ENCODE data around the gene MAGI1.
"Not testable (repeated sequence)": the region's sequence is repeated elsewhere in the genome, so short reads cannot be mapped to it uniquely, and the experiment has no call there.

MAGI1 gene

GRCh38 chr3:65899226-65899625, 139.5 kb downstream of the MAGI1 start:
- DNase-seq: no peak

GRCh38 chr3:65897766-65898165, 141.0 kb downstream of the MAGI1 start:
- no peak for DNase-seq

GRCh38 chr3:65896321-65896720, 142.4 kb downstream of the MAGI1 start:
- DNase-seq: no peak

GRCh38 chr3:65894679-65895453, 143.9 kb downstream of the MAGI1 start:
- DNase-seq: no peak

DNA sequence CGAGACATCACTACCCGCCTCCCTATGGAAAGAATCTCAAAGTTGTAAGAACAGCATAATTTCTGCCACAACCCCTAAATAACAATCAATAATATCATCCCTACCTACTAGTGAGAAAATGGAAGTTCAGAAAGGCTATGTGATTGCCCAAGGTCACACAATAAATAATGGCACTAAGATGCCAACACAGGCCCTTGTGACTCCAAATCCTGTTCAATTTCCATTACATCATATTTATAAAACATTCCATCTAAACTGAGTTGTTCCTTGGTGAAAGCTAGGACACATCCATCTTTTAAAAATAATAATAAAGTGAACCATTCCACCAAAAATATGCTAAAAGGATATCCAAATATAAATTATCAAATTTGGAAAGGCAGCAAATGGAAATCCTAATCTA, 144.6 kb downstream of the MAGI1 start:
- DNase-seq: no peak

DNA sequence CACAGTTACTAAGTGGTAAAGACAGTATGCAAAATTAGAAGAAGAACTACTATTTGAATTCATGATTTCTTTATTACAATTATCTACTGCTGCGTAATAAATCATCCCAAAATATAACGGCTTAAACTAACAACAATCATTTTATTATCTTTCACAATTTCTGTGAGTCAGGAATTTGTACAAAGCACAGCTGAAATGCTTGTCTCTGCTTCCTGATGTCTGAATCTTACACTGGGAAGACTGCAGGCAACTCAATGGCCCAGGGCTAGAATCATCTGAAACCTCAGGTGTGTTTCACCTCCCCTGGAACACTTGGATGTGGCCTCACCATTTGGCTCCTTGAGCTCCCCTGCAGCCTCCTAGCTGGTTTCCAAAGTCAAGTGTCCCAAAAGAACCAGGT, 145.1 kb downstream of the MAGI1 start:
- no peak for DNase-seq

DNA sequence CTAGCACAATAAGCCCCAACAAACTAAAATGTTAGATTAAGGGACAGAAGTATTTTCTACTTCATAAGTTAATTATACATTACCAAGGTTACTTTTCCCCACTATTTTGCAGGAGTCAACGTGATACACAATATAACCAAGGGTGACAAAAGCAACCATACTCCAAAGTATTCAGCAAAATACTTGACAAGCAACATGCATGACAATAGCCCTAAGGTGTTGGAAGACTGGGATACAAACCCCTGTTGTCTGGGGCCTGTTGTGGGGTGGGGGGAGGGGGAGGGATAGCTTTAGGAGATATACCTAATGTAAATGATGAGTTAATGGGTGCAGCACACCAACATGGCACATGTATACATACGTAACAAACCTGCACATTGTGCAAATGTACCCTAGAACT, 147.2 kb downstream of the MAGI1 start:
- not testable (repeated sequence) for DNase-seq

GRCh38 chr3:65890328-65890727, 148.4 kb downstream of the MAGI1 start:
- no peak for DNase-seq

- no peak for DNase-seq
Observed at GRCh38 chr3:65889707-65890099, 149.0 kb downstream of the MAGI1 start.

DNA sequence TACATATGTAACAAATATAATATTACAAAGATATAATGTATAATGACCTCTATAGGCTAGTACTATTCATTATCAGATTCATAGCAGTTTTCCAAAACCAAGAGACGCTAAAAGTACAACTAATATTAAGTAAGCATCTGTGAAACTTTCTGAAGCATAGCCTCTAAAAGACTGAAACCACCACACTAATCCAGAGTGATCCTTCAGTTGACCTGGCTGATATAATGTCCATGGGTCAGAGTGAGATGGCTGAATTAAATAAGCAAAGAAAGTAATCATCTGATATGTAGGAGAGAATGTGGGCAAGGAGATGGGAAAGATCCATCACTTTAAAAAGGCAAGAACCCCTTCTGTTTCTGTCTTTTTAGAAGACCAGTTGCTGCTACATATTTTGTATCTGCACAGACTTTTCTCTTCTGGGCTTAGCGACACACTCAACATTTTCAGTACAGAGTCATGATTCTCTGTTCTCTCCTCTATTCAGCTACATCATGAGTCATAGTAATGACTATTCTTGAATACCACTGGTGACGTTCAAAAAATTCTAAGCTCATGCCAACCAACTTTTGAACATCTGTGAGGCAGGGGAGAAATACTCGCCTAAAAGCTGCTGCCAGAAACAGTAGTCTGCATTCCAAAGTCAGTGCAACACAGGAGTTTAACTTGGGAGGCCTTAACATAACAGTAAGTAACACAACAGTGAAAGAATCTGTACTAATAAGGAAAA, 149.6 kb downstream of the MAGI1 start:
- DNase-seq: peak; percentile 75

GRCh38 chr3:65888196-65888595, 150.5 kb downstream of the MAGI1 start:
- no peak for DNase-seq

GRCh38 chr3:65886391-65886790, 152.3 kb downstream of the MAGI1 start:
- no peak for DNase-seq

GRCh38 chr3:65884071-65884470, 154.6 kb downstream of the MAGI1 start:
- no peak for DNase-seq

- DNase-seq: peak; percentile 34
Observed at GRCh38 chr3:65883613-65884012, 155.1 kb downstream of the MAGI1 start.

- no peak for DNase-seq
Observed at GRCh38 chr3:65880350-65880749, 158.4 kb downstream of the MAGI1 start.

GRCh38 chr3:65879372-65879771, 159.3 kb downstream of the MAGI1 start:
- DNase-seq: no peak

DNA sequence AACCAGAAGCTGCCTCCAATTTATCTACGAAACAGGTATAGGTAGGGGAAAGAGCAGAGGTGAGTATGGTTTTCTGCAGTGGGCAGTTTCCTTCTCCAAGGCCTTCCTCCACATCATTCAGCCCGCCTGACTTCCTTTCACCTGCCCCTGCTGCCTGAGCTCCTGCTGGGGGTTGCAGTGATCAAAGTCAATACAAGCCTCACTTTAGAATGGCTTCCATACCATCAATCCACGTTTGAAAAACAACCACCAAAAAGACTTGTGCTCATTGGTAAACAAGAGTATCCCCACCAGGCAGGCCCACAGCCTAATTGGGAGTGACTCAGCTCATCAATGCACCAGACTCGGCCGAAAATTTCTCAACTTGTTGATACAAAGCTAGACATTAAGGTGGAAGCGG, 159.9 kb downstream of the MAGI1 start:
- DNase-seq: no peak

- no peak for DNase-seq
Observed at GRCh38 chr3:65877160-65877559, 161.6 kb downstream of the MAGI1 start.

DNA sequence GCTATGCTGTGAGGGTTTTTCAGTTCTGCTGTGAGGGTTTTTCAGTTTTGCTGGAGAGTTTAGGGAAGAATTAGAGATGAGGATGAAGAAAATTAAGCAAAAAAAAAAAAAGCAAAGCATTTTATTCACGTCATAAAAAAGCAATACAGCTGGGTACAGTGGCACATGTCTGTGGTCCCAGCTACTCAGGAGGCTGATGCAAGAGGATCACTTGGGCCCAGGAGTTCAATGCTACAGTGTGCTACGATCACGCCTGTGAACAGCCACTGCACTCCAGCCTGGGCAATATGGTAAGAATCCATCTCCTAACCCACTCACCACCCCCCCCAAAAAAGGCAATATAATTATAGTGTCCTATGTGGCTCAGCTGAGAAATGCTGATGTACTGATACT, 162.7 kb downstream of the MAGI1 start:
- DNase-seq: no peak

DNA sequence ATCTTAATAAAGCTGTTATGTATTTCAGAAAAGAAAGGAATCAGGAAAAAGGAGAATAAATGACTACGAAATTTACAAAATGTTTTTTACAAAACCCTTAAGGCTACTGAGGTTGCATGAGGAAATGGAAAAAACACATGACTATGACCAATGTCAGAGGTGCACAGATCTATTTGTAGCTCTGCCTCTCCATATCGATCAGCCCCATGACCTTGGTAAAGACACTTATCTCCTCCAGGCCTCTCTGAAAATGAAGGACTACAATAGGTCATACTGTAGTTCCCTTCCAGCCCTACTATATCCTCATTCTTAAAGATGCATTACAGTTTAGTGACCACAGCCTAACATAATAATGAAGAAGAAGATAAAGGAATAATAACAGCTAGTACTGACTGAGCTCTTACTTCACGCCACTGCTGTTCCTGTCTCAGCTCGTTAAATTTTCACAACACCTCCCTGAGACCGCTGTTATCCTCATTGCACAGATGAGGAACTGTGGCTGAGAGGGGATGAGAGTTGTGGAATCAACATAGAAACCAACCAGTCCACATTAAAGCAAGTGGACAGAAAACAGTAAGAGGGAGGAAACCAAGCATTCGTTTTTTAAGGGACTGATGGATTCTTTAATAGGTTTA, 163.2 kb downstream of the MAGI1 start:
- no peak for DNase-seq

- DNase-seq: no peak
Observed at GRCh38 chr3:65873869-65874268, 164.8 kb downstream of the MAGI1 start.

DNA sequence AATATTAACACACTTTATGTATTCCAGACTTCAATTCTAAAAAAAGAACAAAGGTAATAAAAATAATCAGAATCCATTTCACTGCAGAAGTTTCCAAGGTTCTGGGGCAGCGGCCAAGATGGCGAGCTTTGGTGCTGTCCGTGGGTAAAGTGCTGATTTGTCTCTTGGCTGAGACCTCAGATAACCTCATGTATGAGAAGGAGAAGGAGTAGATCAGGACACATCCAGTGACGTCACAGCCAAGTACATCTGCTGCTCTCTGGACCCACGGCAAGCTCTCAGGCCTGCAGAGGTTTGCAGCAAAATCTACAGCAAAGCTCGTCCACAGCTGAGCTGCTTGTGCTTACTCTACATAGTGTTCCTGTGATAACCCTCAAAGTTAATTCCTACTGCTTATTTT, 165.7 kb downstream of the MAGI1 start:
- DNase-seq: no peak

- DNase-seq: peak; percentile 11
Observed at GRCh38 chr3:65871305-65872141, 167.2 kb downstream of the MAGI1 start.
